ENCODE results near the gene SCYL1.

- TF ChIP-seq, protein P1, sequence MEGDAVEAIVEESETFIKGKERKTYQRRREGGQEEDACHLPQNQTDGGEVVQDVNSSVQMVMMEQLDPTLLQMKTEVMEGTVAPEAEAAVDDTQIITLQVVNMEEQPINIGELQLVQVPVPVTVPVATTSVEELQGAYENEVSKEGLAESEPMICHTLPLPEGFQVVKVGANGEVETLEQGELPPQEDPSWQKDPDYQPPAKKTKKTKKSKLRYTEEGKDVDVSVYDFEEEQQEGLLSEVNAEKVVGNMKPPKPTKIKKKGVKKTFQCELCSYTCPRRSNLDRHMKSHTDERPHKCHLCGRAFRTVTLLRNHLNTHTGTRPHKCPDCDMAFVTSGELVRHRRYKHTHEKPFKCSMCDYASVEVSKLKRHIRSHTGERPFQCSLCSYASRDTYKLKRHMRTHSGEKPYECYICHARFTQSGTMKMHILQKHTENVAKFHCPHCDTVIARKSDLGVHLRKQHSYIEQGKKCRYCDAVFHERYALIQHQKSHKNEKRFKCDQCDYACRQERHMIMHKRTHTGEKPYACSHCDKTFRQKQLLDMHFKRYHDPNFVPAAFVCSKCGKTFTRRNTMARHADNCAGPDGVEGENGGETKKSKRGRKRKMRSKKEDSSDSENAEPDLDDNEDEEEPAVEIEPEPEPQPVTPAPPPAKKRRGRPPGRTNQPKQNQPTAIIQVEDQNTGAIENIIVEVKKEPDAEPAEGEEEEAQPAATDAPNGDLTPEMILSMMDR (IDR thresholded peaks at IDR 0.05; ENCODE audit: low read depth, low read length) = no peak
- no peak for TF ChIP-seq EZH2phosphoT487 (IDR thresholded peaks at IDR 0.05; ENCODE audit: low read depth)
Measured at GRCh38 chr11:65506290-65506771, 18.6 kb upstream of the SCYL1 start.

All from OCI-LY3 (cell line).